ENCODE measurements around the gene ADTRP.
A peak's percentile ranks its signal among the peaks of the same experiment; 100 is the strongest.

Gene ADTRP

GRCh38 chr6:11778648-11779328 lies at the start of gene ADTRP:
TSS of gene ADTRP (minus strand) at chr6:11778803. CDS start at chr6:11778759, 44 bp downstream.
- DNase-seq: peak; percentile 70

- no peak for DNase-seq
These were observed 48.2 kb upstream of the ADTRP start for GRCh38 chr6:11826779-11827178.

- DNase-seq: peak; percentile 95
These were observed 46.4 kb upstream of the ADTRP start for GRCh38 chr6:11824986-11825385.

- DNase-seq: no peak
These were observed 43.7 kb upstream of the ADTRP start for GRCh38 chr6:11822346-11822745.

- DNase-seq: no peak
These were observed 43.2 kb upstream of the ADTRP start for GRCh38 chr6:11821781-11822180.

- peak; percentile 27 for DNase-seq
These were observed 42.2 kb upstream of the ADTRP start for GRCh38 chr6:11820821-11821220.

- no peak for DNase-seq
These were observed 40.9 kb upstream of the ADTRP start for GRCh38 chr6:11819486-11819885.

- no peak for DNase-seq
These were observed 36.6 kb upstream of the ADTRP start for GRCh38 chr6:11815231-11815630.

- DNase-seq: no peak
These were observed 36.2 kb upstream of the ADTRP start for GRCh38 chr6:11814819-11815218.

- peak; percentile 69 for DNase-seq
These were observed 35.5 kb upstream of the ADTRP start for GRCh38 chr6:11814106-11814505.

GRCh38 chr6:11813606-11814005 lies 35.0 kb upstream of the ADTRP start:
- no peak for DNase-seq

- no peak for DNase-seq
These were observed 34.3 kb upstream of the ADTRP start for GRCh38 chr6:11812951-11813350.

- no peak for DNase-seq
These were observed 33.8 kb upstream of the ADTRP start for GRCh38 chr6:11812439-11812838.

- no peak for DNase-seq
These were observed 33.2 kb upstream of the ADTRP start for GRCh38 chr6:11811644-11812264.

GRCh38 chr6:11810854-11811643 lies 32.4 kb upstream of the ADTRP start:
- no peak for DNase-seq

GRCh38 chr6:11810039-11810541 lies 31.5 kb upstream of the ADTRP start:
- peak; percentile 26 for DNase-seq

- no peak for DNase-seq
These were observed 29.5 kb upstream of the ADTRP start for GRCh38 chr6:11808054-11808453.

- no peak for DNase-seq
These were observed 28.1 kb upstream of the ADTRP start for GRCh38 chr6:11806561-11807317.

GRCh38 chr6:11805259-11806053 lies 26.9 kb upstream of the ADTRP start:
- no peak for DNase-seq

GRCh38 chr6:11804701-11805100 lies 26.1 kb upstream of the ADTRP start:
- DNase-seq: peak; percentile 19

- peak; percentile 79 for DNase-seq
These were observed 25.5 kb upstream of the ADTRP start for GRCh38 chr6:11804135-11804534.

GRCh38 chr6:11803591-11803971 lies 25.0 kb upstream of the ADTRP start:
- no peak for DNase-seq

Data from inflammatory macrophage treated with lipopolysaccharide for 4 hours (primary cell).